T-helper 2 cell treated with Interferon-gamma antibody and Interleukin-4, amounts not matched to agents 5 μg/mL and 100 μg/mL, for 36 hours (primary cell): ENCODE results near the gene ENDOU.
"Not testable (repeated sequence)": the region's sequence is repeated elsewhere in the genome, so short reads cannot be mapped to it uniquely, and the experiment has no call there.

Experiments
- DNase-seq: peaks from one replicate; pipeline ENCODE4 v3.0.0; 2021; ENCODE audit warnings: low spot score
- H3K27ac Mint-ChIP-seq: one replicate; pipeline ENCODE4 v1.8.0; 2021; ENCODE audit warnings: mild to moderate bottlenecking, mixed read lengths
- H3K27me3 Mint-ChIP-seq: one replicate; pipeline ENCODE4 v1.8.0; 2021; ENCODE audit warnings: low read depth, mixed read lengths
- H3K36me3 Mint-ChIP-seq: one replicate; pipeline ENCODE4 v1.8.0; 2021; ENCODE audit warnings: low read depth, mixed read lengths
- H3K4me1 Mint-ChIP-seq: one replicate; pipeline ENCODE4 v1.8.0; 2021; ENCODE audit warnings: low read depth, mixed read lengths
- H3K4me3 Mint-ChIP-seq: one replicate; pipeline ENCODE4 v1.8.0; 2022; ENCODE audit warnings: mild to moderate bottlenecking, moderate library complexity, mixed read lengths
- H3K9me3 Mint-ChIP-seq: one replicate; pipeline ENCODE4 v1.8.0; 2021; ENCODE audit warnings: mixed read lengths

The ENDOU gene

DNA sequence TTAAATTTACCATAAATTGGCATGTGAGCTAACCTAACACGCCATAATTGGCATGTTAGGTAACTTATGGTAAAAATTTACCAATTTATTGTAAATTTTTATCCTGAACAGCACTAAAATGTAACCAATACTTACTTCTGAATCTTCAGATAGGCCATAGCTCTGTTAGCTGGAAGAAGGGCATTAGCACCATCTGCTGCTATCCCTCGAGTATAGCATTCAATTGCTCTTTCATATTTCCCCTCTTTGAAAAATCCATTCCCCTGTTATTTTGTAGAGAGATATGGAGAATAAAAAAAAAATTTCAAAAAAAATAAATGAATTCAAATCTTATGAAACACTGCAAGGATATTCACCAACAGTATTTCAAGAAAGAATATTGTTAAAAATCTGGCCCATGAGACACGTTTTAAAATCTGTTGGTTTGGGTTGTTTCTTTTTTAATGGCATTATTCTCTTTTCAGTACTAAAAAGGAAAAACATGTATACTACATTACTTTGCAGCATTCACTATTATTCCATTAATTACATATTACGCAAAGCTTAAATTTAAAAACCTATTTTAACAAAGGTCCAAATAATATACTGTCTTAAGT lies 38.5 kb downstream of the ENDOU start:
- DNase-seq: no peak
- no peak overlapping the region for H3K4me3 Mint-ChIP-seq
- no peaks in the 10 kb centered on the region for H3K4me1 Mint-ChIP-seq
- H3K27me3 Mint-ChIP-seq: no peaks in the 10 kb centered on the region
- no peak overlapping the region for H3K27ac Mint-ChIP-seq
- peaks cover 23% of the 10 kb centered on the region for H3K36me3 Mint-ChIP-seq
- H3K9me3 Mint-ChIP-seq: no peaks in the 10 kb centered on the region

DNA sequence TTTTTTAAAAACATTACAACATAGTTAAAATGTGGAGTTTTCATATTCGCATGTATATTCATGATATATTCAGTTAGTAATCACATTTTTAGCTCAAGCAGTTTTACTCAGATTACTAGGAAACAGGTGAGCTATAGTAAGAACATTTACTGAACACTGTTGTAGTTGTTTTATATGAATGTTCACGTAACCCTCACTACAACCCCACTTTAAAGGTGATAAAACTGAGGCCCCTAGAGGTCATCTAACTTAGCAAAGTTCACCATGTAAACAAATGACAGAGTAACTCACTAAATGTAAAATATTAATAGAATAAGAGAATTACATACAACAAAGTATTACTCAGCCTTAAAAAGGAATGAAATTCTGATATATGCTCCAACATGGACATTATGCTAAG lies 45.5 kb downstream of the ENDOU start:
- DNase-seq: no peak
- Mint-ChIP-seq H3K4me3 (no peak overlapping the region), H3K27me3 (no peaks in the 10 kb centered on the region), H3K36me3 (peaks cover 59% of the 10 kb centered on the region), H3K4me1 (peaks cover 15% of the 10 kb centered on the region), H3K9me3 (no peaks in the 10 kb centered on the region), H3K27ac (no peak overlapping the region)

DNA sequence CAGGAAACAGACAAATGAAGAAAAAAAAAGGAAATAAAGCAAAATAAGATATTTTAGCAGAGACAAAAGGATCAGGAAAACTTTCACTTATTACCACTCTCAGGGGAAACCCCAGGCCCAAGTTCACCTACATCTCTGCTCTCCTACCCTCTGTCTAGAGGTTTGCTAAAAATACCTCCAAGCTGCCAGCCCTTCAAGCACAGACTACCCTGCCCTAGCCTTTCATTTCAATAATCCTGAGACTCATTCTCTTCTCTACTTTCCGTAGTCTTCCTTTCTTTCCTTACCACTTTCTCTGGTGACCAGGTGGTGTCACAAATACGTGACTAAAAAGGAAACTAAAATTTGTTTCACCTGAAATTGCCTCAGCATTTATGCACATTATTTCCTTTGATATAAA lies 53.2 kb downstream of the ENDOU start:
- Mint-ChIP-seq H3K27ac (no peak overlapping the region), H3K36me3 (peaks cover 54% of the 10 kb centered on the region), H3K4me3 (no peak overlapping the region), H3K9me3 (no peaks in the 10 kb centered on the region), H3K4me1 (peaks cover 9% of the 10 kb centered on the region), H3K27me3 (no peaks in the 10 kb centered on the region)
- DNase-seq: no peak

DNA sequence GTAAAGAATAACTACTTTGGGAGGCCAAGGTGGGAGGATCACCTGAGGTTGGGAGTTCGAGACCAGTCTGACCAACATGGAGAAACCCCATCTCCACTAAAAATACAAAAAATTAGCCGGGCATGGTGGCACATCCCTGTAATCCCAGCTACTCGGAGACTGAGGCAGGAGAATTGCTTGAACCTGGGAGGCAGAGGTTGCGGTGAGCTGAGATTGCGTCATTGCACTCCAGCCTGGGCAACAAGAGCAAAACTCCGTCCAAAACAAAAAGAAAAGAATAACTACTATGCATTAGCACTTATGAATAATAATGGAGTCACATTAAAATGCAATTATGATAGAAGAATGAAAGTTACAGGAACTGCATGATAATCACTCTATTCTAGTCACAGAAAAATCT lies 57.4 kb downstream of the ENDOU start:
- H3K4me1 Mint-ChIP-seq, H3K4me3 Mint-ChIP-seq, H3K27ac Mint-ChIP-seq, H3K27me3 Mint-ChIP-seq, DNase-seq, H3K9me3 Mint-ChIP-seq: not testable (repeated sequence)
- H3K36me3 Mint-ChIP-seq: peaks cover 36% of the 10 kb centered on the region
